ENCODE results near the gene CDH22.

- no peak for TF ChIP-seq REST (IDR thresholded peaks at IDR 0.05; ENCODE audit: low read depth)
- TF ChIP-seq EP300 (IDR thresholded peaks at IDR 0.05; ENCODE audit: borderline replicate concordance) = no peak
- TF ChIP-seq TEAD4 (IDR thresholded peaks at IDR 0.05) = no peak
- no peak for TF ChIP-seq CREB1 (IDR thresholded peaks at IDR 0.05; ENCODE audit: low read depth)
These were observed 9.2 kb downstream of the CDH22 start for GRCh38 chr20:46299078-46299477.
